GM12864 (cell line): ENCODE measurements around the gene UNKL.

Source experiments
- DNase-seq: peaks from one replicate; pipeline ENCODE4 v3.0.0-alpha.2; 2011; ENCODE audit warnings: low read depth
- H3K4me3 ChIP-seq: 2 replicates; pipeline ENCODE4 v1.5.1; 2011; ENCODE audit warnings: mild to moderate bottlenecking, low read depth, low read length, control low read depth
- CTCF ChIP-seq: IDR thresholded peaks from 2 replicates; pipeline ENCODE4 v1.5.1; 2011; ENCODE audit warnings: low read depth, mild to moderate bottlenecking, moderate library complexity, low read length, control low read depth, inconsistent platforms; ENCODE audit errors: missing control alignments

Gene UNKL

GRCh38 chr16:1434644-1435592 is 20.4 kb upstream of the UNKL start:
- no peak overlapping the region for H3K4me3 ChIP-seq
- DNase-seq = no peak
- TF ChIP-seq CTCF = no peak

GRCh38 chr16:1433756-1434155 is 19.3 kb upstream of the UNKL start:
- DNase-seq = no peak
- no peak overlapping the region for H3K4me3 ChIP-seq
- no peak for TF ChIP-seq CTCF

GRCh38 chr16:1433263-1433560 is 18.7 kb upstream of the UNKL start:
- TF ChIP-seq CTCF = no peak
- no peak for DNase-seq
- no peak overlapping the region for H3K4me3 ChIP-seq

GRCh38 chr16:1432388-1433262 is 18.1 kb upstream of the UNKL start:
- TF ChIP-seq CTCF = no peak
- DNase-seq = no peak
- no peak overlapping the region for H3K4me3 ChIP-seq

- DNase-seq = no peak
- no peak for TF ChIP-seq CTCF
- no peak overlapping the region for H3K4me3 ChIP-seq
These were observed 17.2 kb upstream of the UNKL start for GRCh38 chr16:1431497-1432270.

- DNase-seq = no peak
- no peak for TF ChIP-seq CTCF
- no peak within 1 kb of the TSS for H3K4me3 ChIP-seq
These were observed 16.4 kb upstream of the UNKL start, which contains the start of gene PERCC1 for GRCh38 chr16:1430759-1431496. PERCC1 (plus strand) TSS chr16:1431078; CDS start chr16:1432594, 1,516 bp downstream.
